Central memory CD4-positive, alpha-beta T cell (primary cell): Measurements from ENCODE around the gene ADD1.
A peak's percentile ranks its signal among the peaks of the same experiment; 100 is the strongest.
"Not testable (repeated sequence)": the region's sequence is repeated elsewhere in the genome, so short reads cannot be mapped to it uniquely, and the experiment has no call there.

ENCODE experiments used
- DNase-seq: peaks from one replicate; pipeline ENCODE4 v3.0.0; 2022

The ADD1 gene

DNA sequence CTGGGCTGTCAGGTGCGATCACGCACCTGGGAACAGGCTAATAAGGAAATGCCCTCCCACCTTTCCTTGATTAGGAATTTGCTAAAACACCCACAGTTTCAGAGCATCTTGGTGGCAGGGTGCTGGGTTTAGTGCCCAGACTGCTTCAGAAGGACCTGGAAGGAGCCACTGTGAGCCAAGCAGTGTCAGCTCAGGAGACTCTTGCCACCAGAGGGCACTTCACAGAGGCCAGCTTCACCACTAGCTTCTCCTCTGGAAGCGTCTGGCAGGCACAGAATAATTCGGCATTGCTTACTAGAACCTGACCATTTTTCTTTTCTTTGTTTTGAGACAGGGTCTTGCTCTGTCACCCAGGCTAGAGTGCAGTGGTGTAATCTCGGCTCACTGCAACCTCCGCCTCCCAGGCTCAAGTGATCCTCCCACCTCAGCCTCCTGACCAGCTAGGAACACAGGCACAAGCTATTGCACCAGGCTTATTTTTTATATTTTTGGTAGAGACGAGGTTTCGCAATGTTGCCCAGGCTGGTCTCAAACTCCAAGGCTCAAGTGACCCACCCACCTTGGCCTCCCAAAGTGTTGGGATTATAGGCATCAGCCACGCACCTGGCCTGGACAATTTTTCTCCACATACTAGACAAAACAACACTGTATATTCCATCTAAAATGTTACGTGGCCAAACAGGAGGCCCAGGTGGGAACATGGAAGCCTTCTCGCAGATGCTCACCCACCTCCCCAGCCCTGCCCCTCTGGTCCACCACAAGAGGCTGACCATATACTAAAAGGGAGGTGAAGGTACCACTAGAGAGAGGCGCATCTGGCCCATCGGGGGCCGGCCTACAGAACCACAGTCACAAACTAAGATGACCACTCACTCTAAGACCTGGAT lies 105.5 kb downstream of the ADD1 start:
- no peak for DNase-seq

- no peak for DNase-seq
These were observed 106.1 kb downstream of the ADD1 start for GRCh38 chr4:2949782-2950125.

- no peak for DNase-seq
These were observed 106.8 kb downstream of the ADD1 start for GRCh38 chr4:2950221-2950989.

GRCh38 chr4:2953496-2953895 lies 109.9 kb downstream of the ADD1 start:
- DNase-seq, result no peak

DNA sequence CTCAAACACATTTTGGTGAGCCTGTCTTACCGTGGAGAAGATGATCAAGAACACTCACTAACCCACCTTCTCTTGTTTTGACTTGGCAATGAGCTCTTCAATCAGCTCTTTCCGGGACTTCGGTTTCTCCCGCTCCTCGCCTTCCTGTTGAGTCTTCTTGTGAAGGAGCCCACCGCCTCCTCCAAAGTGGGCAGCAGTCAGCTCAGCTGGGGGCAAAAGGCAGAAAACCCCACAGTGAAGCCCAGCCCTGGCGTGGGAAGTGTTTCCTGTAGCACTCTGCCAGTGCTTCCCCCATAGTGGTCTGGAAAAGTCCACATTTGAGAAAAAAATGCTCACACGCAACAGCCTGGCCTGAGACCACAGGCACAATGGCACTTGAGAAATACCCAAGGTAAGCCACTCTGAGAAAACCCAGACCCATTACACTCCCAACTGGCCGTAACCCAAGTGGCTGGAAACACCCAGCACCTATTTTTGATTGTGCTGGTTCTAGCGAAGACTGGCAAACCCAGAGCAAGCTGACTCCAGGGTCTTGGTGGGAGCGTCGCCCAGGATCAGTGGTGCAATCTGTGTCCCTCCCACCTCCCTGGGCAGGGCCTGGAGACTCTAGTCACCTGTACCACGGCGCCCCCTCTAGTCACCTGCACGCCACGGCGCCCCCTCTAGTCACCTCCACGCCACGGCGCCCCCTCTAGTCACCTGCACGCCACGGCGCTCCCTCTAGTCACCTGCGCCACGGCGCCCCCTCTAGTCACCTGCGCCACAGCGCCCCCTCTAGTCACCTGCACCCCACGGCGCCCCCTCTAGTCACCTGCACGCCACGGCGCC lies 110.9 kb downstream of the ADD1 start:
- no peak for DNase-seq

DNA sequence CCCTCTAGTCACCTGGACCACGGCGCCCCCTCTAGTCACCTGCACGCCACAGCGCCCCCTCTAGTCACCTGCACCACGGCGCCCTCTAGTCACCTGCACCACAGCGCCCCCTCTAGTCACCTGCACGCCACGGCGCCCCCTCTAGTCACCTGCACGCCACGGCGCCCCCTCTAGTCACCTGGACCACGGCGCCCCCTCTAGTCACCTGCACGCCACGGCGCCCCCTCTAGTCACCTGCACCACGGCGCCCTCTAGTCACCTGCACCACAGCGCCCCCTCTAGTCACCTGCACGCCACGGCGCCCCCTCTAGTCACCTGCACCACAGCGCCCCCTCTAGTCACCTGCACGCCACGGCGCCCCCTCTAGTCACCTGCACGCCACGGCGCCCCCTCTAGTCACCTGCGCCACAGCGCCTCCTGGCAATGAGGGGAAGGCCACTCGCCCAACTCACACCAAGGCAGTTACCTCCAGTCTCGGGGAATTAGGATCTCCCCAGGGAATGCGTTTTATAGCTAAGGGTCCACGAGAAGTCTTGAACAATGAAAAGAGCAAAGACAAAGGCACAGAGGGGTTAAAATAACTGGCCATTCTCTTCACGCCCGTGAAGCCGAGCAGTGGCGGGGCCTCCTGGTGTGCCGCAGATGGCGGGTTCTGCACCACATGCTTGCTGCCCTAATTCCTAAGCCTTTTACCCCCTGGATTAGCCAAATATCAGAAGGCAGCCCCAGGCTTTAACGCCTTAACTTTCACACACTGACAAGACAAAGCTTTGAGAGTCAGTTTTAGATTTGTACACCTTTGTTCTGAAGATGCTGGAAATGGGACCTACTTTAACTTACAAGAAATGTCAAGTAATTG lies 111.8 kb downstream of the ADD1 start:
- not testable (repeated sequence) for DNase-seq

- DNase-seq, result no peak
These were observed 114.8 kb downstream of the ADD1 start for GRCh38 chr4:2958446-2958845.

DNA sequence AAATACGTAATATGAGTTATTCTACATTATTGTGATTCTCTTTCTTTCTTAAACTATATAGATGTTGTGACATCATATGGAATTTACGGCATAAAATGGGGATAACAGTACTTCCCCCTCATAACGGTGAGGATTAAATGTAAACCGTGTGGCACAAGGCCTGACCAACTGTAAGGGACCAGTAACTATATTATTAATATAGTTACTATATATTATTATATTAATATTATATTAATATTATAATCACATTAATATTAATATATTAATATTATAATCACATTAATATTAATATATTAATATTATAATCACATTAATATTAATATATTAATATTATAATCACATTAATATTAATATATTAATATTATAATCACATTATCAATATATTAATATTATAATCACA lies 116.8 kb downstream of the ADD1 start:
- DNase-seq, result not testable (repeated sequence)

DNA sequence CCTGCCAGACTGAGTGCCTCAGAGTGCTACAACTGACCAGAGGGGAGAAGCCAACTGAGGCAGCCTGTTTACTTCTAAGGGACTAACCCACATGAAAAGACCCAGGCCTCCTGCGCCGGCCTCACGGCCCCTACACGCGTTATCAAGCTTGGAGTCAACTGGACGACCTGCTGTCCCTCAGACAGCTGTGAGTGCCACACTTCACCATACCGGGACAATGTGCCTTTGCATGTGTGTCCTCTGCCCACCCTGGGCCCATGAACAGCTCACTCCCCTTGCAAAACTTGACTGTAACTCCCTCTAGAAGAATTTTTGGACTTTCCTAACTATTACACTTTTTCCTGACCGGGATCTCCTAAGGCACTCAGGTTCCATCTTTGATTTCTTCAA lies 117.8 kb downstream of the ADD1 start:
- no peak for DNase-seq

- peak; percentile 28 for DNase-seq
These were observed 118.3 kb downstream of the ADD1 start for GRCh38 chr4:2961811-2962441.

- DNase-seq, result no peak
These were observed 119.0 kb downstream of the ADD1 start for GRCh38 chr4:2962614-2963174.

DNA sequence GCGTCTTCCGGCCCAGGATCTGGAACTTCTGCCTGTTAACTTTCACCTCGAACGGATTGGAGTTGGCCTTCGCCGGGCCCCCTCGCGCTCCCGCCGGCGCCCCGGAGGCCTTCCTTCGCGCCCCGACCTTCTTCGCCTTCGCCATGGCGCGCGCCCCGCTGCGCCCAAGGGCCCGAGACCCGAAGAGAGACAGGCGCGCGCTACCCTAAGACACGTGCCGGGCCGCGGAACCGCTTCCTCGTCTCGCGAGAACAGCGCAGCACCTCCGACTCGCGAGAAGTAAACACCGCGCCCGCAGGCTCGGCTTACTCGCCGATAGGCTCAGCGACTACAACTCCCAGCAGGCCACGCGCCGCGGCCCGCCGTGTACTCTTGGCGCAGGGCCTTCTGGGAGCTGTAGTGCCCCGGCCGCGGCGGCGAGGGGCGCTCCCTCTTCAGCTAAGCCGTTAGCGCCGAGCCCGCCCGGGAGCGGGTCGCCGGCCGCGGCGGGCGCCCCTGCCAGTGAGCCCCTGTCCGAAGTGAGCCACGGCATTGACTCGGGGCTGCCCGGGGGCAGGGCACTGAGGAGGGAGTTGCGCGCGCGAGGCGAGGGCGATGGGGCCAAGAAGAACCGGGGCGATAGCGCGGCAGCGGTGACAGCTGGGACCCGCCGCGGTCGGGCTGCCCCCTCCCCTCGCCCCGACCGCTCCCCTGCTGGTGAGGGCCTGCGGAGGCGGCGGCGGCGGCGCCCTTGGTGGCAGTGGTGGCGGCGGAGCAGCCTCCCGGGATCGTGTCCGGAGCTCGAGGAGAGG lies 119.7 kb downstream of the ADD1 start, which contains the start of the genes GRK4 and NOP14:
GRK4 (plus strand) TSS at position 397 of the 791 bp plus-strand sequence. CDS start 500 bp downstream, outside the sequence.
NOP14 (minus strand) TSS at position 232 of the 791 bp plus-strand sequence; CDS start at position 145, 87 bp downstream.
- peak; percentile 97 for DNase-seq

GRCh38 chr4:2963966-2964471 lies 120.4 kb downstream of the ADD1 start:
- DNase-seq, result no peak

GRCh38 chr4:2964706-2965258 lies 121.1 kb downstream of the ADD1 start:
- no peak for DNase-seq

GRCh38 chr4:2965262-2965661 lies 121.6 kb downstream of the ADD1 start:
- no peak for DNase-seq

DNA sequence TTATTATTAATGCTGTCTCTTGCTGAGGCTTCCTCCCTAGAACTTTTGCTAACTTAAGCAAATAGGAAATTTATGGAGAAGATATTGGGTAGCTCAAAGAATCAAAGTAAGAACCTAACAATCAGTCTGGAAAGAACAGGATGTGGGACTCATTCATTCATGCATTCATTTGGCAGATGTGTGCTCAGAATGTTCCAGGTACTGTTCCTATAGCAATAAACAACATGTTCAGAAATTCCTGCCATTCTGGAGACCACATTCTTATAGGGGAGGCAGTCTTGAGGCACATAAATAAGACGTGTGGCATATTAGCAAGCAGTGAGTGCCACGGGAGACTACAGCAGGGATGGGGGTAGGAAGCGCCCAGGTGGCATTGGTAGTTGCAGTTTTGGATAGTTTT lies 124.7 kb downstream of the ADD1 start:
- no peak for DNase-seq

DNA sequence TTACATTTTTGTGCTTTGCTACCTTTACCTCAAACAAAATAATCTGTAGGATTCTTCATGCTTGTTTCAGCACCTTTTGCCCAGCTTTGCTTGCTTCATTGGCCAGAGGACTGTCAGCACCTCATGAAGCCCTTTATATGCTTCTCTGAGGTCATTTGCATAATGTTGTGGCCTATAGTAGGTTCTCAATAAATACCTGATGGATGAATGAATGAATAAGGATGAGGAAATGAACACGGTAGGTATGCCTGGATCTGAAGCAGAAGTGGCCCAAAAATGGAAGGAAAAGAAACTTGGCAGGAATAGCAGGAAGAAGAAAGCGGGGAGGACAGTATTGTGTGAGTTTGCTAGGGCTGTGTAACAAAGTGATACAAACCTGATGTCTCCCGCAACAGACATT lies 127.6 kb downstream of the ADD1 start:
- no peak for DNase-seq

- no peak for DNase-seq
These were observed 133.8 kb downstream of the ADD1 start for GRCh38 chr4:2977211-2978088.
